GM04504 (cell line): ENCODE results near the gene GRAPL.
"Not testable (repeated sequence)": the region's sequence is repeated elsewhere in the genome, so short reads cannot be mapped to it uniquely, and the experiment has no call there.

Source experiments
- DNase-seq: peaks from one replicate; pipeline ENCODE4 v3.0.0-alpha.2; 2012; ENCODE audit warnings: low read depth

The GRAPL gene

DNA sequence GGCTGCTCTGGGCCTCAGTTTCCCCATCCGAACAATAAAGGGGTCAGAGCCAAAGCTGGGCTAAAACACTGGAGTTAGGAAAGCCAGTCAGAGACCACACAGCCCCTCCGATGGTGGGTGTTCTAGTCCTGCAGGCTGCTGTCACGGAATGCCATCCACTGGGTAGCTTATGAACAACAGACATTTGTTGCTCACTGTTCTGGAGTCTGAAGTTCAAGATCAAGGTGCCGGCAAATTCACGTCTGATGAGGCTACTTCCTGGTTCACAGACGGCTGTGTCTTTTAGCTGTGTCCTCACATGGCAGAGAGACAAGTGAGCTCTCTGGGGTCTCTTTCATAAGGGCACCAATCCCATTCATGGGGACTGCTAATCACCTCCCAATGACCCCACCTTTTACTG lies 9.2 kb downstream of the GRAPL start:
- DNase-seq, result not testable (repeated sequence)

DNA sequence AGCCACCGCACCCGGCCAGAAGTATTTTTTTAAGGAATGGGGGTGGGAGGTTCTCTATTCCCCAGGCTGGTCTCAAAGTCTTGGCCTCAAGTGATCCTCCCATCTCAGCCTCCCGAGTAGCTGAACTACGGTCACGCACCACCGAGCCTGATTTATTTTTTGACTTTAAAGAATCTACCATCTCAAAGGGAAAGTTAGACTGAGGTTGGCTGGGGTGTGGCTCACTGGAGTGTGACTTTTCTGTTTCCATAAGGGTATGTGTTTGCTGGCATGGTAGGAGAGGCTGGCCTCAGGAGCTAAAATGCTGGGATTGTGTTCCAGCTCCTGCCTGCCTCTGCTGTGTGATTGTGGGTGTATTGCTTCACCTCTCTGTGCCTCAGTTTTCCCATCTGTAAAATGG lies 10.6 kb downstream of the GRAPL start:
- DNase-seq, result not testable (repeated sequence)

DNA sequence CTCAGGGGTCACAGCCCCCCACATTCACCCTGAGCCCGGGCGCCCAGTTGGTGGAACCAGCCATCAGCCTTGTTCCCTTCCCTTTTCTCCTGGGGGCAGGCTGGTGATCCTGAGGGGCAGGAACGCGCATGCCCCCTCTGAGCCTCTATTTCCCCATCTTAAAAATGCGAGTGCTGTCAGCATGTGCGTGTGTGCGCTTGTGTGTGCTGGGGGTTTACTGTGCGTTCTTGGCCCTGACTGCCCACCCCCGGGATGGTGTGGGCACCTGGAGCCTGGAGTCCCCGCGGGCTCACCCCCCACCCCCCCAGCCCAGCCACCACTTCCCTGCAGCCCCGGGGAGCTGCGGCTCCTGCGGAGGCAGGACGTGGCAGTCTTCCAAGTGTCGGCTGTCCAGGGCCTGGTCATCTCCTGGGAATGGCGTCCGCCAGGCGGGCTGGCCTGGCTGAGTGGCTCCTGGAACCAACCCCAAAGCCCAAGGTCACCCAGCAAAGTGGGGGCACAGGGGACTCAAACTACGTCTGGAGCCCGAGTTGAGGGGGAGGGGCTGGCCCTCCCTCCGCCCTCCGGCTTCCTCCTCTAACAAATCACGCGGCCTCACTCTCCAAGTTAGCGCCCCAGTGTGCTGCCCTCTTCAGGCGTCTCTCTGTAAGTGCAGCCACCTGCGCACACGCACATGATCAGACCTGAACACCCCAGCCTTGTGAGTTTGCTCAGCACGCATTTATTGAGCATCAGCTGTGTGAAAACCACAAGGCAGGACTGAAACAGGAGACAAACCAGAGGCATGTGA lies 14.2 kb downstream of the GRAPL start:
- not testable (repeated sequence) for DNase-seq

DNA sequence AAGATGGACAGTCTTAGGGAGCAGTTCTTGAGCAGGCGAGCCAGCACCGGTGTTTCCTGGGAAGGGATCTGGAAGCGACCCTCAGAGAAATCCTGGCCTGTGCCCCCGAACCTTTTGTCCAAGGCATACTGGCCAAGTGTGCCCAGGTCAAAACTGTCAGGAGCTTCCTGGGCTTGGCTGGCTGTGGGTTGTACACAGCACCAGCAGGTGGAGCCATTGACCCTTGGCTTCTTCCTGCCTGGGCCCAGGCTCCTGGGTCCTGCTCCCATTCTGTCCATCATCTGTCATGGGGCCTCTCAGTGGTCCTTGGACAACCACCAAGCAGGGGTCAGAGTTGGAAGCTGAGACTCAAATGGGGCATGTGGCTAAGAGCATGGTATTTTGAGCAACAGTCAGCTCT lies 15.0 kb downstream of the GRAPL start:
- not testable (repeated sequence) for DNase-seq

DNA sequence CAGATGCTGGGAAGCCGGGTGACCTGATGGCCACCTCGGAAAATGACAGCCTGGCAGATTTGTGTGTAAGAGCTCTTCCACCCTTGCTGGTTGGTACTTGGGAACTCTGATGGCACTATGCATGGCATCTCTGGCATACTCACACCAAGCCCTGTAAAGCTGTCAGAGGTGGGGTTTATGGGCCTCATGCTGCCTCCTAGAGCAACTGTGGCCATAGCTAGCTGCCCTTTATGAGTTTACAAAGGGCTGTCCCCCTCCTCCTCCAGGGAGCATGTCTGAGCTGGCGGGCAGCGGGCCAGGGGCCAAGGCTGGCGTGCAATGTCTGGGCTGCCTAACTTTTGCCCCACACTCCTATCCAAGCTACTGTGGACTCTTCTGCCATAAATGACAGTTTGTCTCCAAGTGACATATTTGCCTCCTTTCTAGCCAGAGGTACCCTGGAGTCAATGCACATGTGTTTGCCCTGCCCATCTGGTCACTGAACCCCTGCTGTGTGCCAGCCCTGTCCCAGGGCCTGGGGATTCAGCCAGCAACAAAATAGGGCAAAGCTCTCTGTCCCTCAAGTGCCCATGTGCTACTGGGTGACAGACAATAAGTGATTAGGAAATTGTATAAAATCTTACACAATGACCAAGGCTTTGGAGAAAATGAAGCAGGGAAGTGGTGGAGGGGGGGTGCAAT lies 15.8 kb downstream of the GRAPL start:
- DNase-seq, result not testable (repeated sequence)

DNA sequence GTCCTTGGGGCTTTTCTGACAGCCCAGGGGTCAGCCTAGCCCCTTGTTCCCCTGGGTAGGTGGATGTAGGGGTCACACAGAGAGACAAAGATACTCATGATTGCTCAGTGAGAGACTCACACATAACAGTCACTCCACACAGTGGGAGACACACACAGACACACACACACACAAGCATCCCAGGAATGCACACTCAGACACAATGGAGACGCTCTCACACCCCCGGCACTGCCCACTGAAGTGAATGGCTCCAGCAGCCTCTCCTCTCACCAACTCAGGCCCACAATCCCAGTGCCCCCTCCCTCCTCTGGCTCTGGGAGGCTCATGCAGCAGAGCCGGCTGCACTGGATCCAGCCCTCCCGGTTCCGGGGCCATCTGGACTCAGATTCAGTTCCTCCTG lies 17.0 kb downstream of the GRAPL start:
- DNase-seq, result not testable (repeated sequence)

DNA sequence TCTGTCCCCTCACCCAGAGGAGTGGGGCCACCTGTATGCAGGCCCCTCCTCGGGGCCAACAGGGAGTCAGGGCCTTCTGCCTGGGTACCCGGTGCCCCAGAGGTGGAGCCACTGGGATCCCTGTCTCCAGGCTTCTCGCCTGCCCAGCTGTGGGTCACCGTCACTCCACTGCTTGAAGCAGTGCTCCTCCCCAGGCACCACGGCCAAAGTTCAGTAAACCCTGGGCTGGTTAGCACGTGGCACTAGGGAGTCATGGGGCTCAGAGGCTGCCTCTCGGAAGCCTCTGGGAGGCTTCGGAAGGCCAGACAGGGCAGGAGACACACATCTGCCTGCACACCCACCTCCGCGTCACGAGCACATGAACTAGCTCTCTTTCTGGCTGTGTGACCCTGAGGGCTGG lies 18.1 kb downstream of the GRAPL start:
- DNase-seq, result not testable (repeated sequence)

DNA sequence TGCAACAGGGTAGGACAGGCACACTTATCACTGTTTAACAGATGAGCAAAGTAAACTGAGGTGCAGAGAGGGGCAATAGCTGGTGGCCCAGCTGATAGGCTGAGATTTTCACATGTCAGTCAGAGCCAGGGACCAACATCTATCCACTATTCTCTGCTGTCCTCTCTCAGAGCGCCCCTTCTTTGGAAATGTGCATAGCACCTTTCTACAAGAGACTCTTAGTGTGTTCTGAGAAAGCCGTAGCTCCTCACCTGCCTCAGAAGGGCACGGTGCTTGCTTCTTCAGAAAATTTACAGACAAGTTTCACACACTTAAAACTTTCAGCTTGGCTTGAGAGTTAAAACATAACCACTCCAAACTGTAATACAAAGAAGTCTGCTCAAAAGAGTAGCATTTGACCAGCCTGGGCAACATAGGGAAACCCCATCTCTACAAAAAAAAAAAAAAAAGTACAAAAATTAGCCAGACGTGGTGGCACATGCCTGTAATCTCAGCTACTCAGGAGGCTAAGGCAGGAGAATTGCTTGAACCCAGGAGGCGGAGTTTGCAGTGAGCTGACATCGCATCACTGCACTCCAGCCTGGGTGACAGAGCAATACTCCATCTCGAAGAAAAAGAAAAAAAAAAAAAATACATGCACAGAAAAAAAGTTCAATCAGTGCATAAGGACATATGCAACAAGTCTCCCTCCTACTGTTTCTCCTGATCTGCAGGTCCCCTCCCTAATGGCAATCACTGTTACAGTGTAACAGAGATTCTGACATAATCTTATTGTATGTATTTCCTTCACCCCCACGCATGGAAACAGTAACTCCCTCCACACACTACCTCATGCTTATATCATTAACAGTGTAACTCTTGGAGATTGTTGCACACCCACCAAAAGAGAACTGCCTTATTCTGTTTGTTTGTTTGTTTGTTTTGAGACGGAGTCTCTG lies 23.6 kb downstream of the GRAPL start:
- not testable (repeated sequence) for DNase-seq

DNA sequence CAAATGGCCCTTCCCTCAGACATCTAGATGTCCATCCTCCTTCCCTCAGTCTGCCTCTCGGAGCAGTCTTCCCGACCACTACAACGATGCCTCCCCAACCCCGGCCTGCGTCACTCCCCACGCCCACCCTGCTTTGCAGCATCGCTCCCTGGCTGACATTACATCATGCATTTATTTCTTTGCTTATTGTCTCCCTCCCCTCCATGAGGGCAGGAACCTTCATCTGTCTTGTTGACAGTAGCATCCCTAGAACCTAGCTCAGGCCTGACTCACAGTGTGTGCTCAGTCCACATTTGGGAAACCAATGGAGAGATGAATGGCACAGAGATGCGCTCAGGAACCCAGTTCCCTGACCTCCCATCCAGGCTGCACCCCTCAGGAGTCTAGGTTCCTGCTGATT lies 30.2 kb downstream of the GRAPL start:
- not testable (repeated sequence) for DNase-seq

DNA sequence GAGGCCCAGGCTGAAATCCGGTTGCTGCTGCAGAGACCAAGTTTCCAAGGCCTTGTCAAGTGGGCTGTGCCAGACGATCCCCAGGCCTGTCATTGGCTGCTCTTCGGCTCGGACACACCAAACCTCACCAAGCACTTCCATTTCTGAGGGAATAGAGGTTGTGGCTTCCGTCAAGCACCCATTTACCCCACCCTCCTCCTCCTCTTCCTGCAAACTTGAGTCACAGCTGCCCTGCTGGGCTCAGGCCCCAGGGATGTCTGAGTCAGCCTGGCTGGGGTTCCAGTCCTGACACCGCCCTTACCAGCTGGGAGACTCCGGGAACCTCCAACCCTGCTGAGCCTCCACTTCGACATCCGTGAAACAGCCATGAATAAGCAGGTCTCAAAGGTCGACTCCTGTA lies 31.1 kb downstream of the GRAPL start:
- not testable (repeated sequence) for DNase-seq

DNA sequence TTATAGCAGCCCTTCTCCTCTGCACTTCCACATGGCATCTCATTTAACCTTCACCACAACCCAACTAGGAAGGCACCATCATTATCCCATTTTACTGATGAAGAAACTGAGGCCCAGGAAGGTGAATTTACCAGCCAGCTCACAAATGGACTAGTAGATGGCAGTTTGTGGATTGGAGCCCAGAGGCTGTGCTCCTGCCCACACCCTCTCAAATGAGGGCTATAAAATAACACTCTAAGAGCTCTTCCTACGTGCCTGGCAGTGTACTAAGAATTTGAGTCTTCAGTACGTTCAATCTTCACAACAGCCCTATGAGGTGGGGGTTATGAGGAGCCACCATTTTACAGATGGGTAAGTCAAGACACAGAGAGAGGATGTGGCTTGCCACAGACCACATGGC lies 31.5 kb downstream of the GRAPL start:
- not testable (repeated sequence) for DNase-seq

DNA sequence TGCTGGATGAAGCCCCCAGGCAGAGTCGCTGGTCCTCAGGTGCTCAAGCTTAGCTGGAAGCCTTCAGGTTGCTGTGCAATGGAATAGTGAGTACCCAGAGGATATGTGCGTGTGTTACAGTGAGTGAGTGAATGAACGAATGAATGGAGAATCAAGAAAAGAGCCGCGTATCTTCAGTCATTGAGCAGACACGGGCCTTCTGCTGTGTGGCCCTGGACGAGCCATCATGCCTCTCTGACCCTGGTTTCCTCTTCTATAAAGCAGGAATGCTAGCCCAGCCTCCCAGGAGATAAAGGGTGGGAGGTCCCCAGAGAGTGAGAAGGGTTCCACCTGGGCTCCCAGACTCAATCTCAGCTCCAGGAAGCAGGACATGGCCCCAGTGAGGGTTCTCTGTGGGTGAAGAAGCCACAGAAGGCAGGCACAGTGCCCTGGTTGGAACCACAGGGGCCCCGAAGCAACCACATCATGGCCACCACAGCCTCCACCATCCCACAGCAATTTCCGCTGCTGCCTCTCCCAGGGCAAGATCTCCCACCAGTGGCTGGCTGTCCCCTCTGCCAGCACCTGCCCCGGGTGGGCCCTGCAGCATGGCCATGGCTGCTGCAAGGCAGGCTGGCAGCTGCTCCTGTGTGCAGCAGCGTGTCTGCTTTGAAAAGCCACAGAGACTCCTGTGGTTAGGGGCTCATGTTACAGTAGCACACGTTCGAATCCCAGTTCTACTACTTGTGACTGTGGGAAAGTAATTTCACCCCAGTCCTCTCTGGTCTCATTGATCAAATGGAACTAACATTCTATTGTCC lies 34.1 kb downstream of the GRAPL start:
- not testable (repeated sequence) for DNase-seq

DNA sequence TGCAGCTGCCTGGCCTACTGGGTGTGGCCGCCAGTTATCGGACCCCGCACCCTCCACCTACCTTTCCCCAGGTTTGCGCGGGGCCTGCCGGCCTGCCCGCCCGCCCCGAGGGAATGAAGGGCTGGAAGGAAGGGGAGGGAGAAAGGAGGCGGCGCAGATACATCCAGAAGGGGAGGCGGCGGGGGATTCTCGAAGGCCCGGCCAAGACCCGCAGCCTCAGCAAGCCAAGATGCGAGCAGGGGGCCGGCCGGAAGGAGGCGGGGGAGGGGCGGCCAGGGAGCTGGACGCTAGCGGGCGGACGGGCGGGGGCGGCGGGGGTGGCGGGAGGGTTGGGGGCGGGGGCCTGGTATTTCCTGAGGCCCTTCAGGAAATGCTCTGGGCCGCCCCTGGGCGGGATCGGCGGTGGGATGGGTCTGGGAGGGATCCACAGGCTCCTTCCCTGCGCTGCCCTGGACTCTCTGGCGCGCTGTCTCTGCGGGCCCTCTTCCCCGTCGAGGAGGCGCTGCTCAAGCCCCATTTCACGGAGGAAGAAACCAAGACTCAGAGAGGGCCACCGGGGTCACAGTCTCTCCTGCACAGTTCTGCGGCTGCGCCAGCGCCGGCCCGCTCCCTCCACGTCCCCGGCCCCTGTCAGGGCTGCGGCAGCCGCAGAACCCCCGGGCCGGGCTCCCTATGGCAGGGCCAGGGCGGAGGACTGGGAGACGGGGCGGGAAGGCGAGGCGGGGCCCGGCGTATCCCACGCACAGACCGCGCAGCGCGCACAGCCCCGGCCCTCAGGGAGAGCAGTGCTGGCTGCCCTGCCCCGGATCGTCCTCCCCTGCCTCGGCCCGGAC lies 35.2 kb downstream of the GRAPL start:
- DNase-seq, result not testable (repeated sequence)

DNA sequence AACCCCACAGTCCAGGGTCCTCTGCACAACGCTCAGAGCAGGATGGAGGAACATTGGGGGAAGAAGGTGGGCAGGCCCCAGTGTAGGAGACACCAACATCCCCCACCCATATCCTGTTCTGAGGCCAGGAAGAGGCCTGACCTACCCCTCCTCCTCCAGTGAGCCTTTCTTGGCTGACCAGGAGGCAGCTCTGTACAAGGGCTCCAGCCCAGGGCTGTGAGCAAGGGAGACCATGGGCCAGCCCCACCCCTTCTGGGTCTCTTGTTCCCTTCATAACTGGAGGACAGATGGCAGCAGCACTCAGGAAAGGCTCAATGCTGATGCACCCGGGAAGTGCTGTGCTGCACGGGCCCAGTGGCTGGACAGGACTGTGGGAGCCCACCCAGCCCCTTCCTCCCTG lies 47.0 kb downstream of the GRAPL start:
- DNase-seq, result not testable (repeated sequence)

DNA sequence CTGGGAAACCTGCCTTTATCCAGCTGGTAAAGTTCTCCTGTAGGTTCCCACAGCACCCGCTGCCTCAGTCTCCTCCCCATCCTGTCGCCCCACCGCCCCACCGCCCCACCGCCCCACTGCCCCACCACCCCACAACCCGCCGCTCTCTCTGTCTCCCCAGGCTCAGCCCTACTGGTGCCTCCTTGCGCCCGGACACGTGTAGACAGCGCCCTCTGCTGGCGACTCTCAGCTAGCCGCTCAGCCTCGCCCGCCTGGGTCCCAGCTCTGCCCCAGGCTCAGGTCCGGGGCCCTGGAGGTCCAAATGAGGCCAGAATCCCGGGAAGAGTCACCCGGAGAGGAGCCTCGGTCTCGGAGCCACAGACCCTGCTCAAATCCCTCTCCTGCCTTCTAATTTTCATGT lies 48.0 kb downstream of the GRAPL start:
- not testable (repeated sequence) for DNase-seq

DNA sequence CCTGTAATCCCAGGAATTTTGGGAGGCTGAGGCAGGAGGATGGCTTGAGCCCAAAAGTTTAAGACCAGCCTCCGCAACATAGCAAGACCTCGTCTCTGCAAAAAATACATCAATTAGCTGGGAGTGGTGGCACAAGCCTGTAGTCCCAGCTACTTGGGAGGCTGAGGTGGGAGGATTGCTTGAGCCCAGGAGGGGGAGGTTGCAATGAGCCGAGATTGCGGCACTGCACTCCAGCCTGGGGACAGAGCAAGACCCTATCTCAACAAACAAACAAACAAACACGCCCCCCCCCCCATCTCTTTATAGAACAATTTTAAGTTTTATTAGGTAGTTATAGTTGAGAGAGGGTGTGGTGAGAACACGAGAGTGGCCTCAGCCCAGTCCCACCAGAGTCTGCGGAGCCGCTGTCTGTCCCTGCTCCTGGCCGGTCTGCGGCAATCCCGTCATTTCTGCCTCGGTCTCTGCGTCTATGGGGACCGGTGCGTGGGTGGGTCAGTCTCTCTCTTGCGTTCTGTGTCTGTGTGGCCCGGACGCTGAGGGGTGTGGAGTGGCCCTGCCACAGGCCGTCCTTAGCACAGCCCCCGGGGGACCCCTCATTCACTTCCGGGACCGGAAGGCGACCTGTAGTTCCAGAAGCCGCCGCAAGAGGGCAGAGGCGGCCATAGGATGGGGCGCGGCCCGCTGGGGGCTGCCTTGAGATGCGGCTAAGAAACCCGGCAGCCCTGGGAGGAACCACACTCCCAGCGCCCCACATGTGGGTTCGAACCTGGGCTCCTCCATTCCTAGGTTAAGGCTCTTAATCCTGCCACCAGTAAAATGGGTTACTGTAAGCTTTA lies 53.9 kb downstream of the GRAPL start:
- DNase-seq, result not testable (repeated sequence)

DNA sequence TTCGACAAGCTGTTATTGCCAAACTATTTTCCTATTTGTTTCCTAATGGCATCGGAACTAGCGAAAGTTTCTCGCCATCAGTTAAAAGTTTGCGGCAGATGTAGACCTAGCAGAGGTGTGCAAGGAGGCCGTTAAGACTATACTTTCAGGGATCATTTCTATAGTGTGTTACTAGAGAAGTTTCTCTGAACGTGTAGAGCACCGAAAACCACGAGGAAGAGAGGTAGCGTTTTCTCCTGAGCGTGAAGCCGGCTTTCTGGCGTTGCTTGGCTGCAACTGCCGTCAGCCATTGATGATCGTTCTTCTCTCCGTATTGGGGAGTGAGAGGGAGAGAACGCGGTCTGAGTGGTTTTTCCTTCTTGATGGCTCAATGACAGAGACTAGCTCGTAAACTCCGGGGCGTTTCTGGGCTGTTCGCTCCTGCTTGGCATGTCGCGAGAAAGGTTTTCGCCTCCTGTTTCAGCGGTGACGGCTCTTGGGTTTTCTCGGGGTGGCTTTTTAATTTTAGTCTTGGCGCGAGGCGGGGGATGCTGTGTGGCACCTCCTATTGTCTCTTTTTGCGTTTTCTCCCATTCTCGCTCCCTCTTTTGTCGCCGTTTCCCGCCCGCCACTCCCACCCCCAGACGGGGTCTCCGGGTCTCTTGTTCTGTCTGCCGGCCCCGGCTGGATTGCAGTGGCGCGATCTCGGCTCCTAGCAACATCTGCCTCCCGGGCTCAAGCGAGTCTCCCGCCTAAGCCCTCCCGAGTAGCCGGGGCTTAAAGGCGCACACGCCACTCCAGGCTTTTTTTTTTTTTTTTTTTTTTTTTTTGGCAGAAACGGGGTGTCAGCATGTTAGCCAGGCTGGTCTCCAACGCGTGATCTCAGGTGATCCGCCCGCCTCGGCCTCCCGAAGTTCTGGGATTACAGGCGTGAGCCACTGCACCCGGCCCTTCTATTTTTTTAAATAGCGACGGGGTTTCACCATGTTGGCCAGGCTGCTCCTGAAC lies 60.8 kb downstream of the GRAPL start:
- DNase-seq, result not testable (repeated sequence)
